Measurements from ENCODE around the gene LGALS3.

DNA sequence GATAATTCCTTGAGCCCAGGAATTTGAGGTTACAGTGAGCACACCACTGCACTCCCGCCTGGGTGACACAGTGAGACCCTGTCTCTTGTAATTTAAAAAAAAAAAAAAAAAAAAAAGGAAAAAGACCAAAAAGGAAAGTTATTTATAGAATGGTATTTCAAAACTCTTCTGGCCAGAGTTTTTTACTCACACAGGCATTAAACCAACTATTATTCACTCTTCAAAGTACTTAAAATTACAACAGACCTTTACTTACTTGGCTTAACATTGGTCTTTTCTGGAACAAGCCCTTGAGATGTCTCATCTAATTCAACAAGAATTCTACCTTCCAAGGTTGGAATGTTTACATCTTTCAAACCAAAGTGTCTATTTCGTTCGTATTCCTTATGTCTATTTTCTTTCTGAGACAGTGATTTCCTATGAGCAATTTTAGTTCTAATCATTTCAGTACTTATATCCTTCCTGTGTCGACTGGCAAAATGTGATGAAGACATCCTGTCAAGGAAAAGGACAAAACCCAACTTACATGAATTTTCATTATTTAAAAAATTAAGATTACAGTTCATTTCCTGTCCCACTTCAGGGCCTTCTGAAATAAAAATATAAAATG is 59.7 kb downstream of the LGALS3 start:
- no peak for TF ChIP-seq POLR2A (IDR thresholded peaks at IDR 0.05; ENCODE audit: low read length)
- TF ChIP-seq GATA1 (IDR thresholded peaks at IDR 0.05; ENCODE audit: low read depth, low read length), result no peak
